ENCODE measurements around the gene UMODL1.

GRCh38 chr21:42162831-42163510, 91.9 kb downstream of the UMODL1 start:
- TF ChIP-seq CTCF (IDR thresholded peaks at IDR 0.05; ENCODE audit: borderline replicate concordance, extremely low read depth, low read length, poor library complexity, severe bottlenecking) (no peak), EZH2 (IDR thresholded peaks at IDR 0.05; ENCODE audit: borderline replicate concordance, low read depth, low read length, severe bottlenecking) (no peak)
